AG04450 (cell line): ENCODE measurements around the gene EEIG2. TPM values are rescaled to one million over a fixed set of nuclear protein-coding genes. Genes with fewer than 3 reads are reported as not detected.

Experiments
- CTCF ChIA-PET: fragments of 300-600, 350-600 bp; formaldehyde crosslinking; extraction: SDS; loops from one replicate; lab custom pipeline; 2022; ENCODE audit warnings: antibody characterized with exemption, inconsistent platforms; lab: Charles Lee
- POLR2A ChIA-PET: fragments of 350-600 bp; formaldehyde crosslinking; extraction: SDS; loops from one replicate; lab custom pipeline; 2021; ENCODE audit warnings: antibody characterized with exemption, inconsistent platforms; lab: Yijun Ruan, JAX
- DNase-seq: peaks from one replicate; pipeline ENCODE4 v3.0.0-alpha.2; 2011; ENCODE audit warnings: low read depth, low spot score
- H3K27ac ChIP-seq: one replicate; pipeline ENCODE4 v1.5.1; 2012; ENCODE audit warnings: low read depth, low read length, control low read depth
- H3K27me3 ChIP-seq: one replicate; pipeline ENCODE4 v1.6.0; 2012; ENCODE audit warnings: low read length; ENCODE audit not compliant: control insufficient read depth, insufficient read depth
- H3K4me3 ChIP-seq: 2 replicates; pipeline ENCODE4 v1.5.1; 2011; ENCODE audit warnings: mild to moderate bottlenecking, low read depth, low read length, control low read depth
- H3K9me3 ChIP-seq: 2 replicates; pipeline ENCODE4 v1.5.1; 2012; ENCODE audit warnings: low read length; ENCODE audit not compliant: control insufficient read depth, insufficient read depth
- CTCF ChIP-seq: IDR thresholded peaks from 2 replicates; pipeline ENCODE4 v1.5.1; 2011; ENCODE audit warnings: low read depth, low read length, control low read depth, inconsistent platforms
- polyA plus RNA-seq: library from polyadenylated mRNA; depleted of rRNA; stranded (reverse); fragments of >200 nt; gene quantifications from 2 replicates; pipeline ENCODE4 v1.2.3, GENCODE V29; 2011

The EEIG2 gene
- polyA plus RNA-seq, 1 experiment = 6.1 TPM

DNA sequence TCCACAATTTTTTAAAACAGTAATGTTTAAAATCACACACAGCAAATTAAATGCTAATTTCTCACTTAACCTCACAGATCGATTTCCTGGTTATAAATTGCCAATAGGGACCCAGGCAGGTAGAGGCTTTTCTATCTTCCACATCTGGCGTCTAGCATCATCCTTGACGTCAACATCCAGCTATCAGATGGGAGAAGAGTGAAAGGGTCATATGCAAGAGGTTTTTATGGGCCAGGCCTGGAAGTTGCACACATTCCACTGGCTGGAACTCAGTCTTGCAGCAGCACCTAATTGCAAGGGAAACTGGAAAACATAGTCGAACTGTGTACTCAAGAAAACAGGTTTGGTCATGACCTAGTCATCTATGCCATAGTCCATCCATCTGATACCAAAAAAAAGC, 6.0 kb upstream of the EEIG2 start:
- CTCF ChIA-PET = no interaction called here
- POLR2A ChIA-PET = no interaction called here
- no peak for TF ChIP-seq CTCF
- no peak overlapping the region for H3K4me3 ChIP-seq
- DNase-seq = no peak
- H3K9me3 ChIP-seq = no peaks in the 10 kb centered on the region
- peaks cover 2% of the 10 kb centered on the region for H3K27me3 ChIP-seq
- H3K27ac ChIP-seq = no peak overlapping the region

- POLR2A ChIA-PET = no interaction called here
- Histone ChIP-seq H3K27me3 (peaks cover 2% of the 10 kb centered on the region), H3K9me3 (no peaks in the 10 kb centered on the region), H3K27ac (no peak overlapping the region), H3K4me3 (no peak overlapping the region)
- no peak for TF ChIP-seq CTCF
- no peak for DNase-seq
- CTCF ChIA-PET = no interaction called here
Observed at GRCh38 chr1:108554682-108555427, 5.0 kb upstream of the EEIG2 start.

GRCh38 chr1:108556066-108556465, 3.8 kb upstream of the EEIG2 start:
- Histone ChIP-seq H3K27ac (no peak overlapping the region), H3K27me3 (peaks cover 2% of the 10 kb centered on the region), H3K4me3 (no peak overlapping the region), H3K9me3 (no peaks in the 10 kb centered on the region)
- ChIA-PET CTCF (no interaction called here), POLR2A (no interaction called here)
- no peak for DNase-seq
- no peak for TF ChIP-seq CTCF

DNA sequence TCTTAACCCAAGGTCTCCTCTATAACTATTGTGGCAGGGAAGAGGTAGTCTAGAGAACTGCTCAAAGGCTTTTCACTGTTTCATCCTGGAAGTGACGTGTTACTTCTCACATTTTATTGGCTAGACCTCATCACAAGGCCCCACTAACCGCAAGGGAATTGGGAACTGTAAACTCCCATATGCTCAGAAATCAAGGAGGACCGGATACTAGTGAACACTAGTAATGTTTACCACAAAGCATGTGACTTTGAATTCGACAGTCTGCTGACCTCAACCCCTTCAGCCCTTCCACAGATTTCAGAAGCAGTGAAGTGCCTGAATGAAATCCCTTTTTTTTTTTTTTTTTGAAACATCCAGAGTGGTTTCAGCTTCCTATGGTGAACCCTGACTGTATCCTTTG, 3.4 kb upstream of the EEIG2 start:
- DNase-seq = no peak

More for the DNA sequence above, 3.4 kb upstream of the EEIG2 start:
- peaks cover 2% of the 10 kb centered on the region for H3K27me3 ChIP-seq
- H3K27ac ChIP-seq = no peak overlapping the region
- POLR2A ChIA-PET = no interaction called here
- TF ChIP-seq CTCF = no peak
- H3K4me3 ChIP-seq = no peak overlapping the region
- CTCF ChIA-PET = no interaction called here
- H3K9me3 ChIP-seq = no peaks in the 10 kb centered on the region
